ENCODE data around the gene ATP8A2.

ATP8A2 gene

DNA sequence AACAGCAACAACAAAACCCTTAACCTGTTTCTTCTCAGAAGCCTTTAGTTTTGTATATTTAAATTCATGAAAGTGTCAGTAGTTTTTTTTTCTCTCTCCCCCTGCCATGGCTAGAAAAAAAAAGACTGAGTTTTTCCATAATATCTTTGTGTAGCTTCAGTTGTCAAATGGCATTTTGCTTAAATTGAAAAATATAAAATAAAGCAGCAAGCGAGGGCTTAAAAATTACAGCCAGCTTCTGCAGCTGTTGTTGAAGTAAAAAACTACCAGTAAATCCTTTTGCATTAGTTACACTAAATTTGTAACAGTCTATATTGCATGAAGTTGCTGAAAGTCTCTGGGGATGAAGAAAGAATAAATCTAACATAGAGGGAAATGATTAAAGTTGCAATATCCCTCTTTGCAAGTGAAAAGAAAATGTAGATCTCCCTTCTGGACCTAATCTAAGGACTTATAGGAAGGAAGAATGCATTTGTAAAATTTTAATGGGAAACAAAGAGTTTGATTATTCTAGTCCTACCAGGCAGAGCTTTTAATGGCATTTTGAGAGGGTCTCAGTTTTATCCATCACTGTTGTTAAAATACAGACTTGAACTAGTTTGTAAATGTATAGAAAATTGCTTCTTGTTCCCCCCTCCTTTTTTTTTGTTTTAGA is 215.7 kb downstream of the ATP8A2 start:
- no peak for TF ChIP-seq TAF1 (IDR thresholded peaks at IDR 0.05; ENCODE audit: borderline replicate concordance, insufficient read depth, low read length)
- TF ChIP-seq POLR2AphosphoS5 (IDR thresholded peaks at IDR 0.05; ENCODE audit: low read depth, low read length) = no peak
- TF ChIP-seq, protein P1, sequence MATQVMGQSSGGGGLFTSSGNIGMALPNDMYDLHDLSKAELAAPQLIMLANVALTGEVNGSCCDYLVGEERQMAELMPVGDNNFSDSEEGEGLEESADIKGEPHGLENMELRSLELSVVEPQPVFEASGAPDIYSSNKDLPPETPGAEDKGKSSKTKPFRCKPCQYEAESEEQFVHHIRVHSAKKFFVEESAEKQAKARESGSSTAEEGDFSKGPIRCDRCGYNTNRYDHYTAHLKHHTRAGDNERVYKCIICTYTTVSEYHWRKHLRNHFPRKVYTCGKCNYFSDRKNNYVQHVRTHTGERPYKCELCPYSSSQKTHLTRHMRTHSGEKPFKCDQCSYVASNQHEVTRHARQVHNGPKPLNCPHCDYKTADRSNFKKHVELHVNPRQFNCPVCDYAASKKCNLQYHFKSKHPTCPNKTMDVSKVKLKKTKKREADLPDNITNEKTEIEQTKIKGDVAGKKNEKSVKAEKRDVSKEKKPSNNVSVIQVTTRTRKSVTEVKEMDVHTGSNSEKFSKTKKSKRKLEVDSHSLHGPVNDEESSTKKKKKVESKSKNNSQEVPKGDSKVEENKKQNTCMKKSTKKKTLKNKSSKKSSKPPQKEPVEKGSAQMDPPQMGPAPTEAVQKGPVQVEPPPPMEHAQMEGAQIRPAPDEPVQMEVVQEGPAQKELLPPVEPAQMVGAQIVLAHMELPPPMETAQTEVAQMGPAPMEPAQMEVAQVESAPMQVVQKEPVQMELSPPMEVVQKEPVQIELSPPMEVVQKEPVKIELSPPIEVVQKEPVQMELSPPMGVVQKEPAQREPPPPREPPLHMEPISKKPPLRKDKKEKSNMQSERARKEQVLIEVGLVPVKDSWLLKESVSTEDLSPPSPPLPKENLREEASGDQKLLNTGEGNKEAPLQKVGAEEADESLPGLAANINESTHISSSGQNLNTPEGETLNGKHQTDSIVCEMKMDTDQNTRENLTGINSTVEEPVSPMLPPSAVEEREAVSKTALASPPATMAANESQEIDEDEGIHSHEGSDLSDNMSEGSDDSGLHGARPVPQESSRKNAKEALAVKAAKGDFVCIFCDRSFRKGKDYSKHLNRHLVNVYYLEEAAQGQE (IDR thresholded peaks at IDR 0.05; ENCODE audit: insufficient read depth in 1 of 2, low read depth in 2 of 2, low read length in 2 of 2) = no peak
- no peak for TF ChIP-seq SIN3A (IDR thresholded peaks at IDR 0.05; ENCODE audit: borderline replicate concordance, insufficient read depth, low read length)
- no peak for TF ChIP-seq FOXP2 (optimal IDR thresholded peaks at IDR 0.05; ENCODE audit: borderline replicate concordance, extremely low read depth, extremely low read length, insufficient read depth)

DNA sequence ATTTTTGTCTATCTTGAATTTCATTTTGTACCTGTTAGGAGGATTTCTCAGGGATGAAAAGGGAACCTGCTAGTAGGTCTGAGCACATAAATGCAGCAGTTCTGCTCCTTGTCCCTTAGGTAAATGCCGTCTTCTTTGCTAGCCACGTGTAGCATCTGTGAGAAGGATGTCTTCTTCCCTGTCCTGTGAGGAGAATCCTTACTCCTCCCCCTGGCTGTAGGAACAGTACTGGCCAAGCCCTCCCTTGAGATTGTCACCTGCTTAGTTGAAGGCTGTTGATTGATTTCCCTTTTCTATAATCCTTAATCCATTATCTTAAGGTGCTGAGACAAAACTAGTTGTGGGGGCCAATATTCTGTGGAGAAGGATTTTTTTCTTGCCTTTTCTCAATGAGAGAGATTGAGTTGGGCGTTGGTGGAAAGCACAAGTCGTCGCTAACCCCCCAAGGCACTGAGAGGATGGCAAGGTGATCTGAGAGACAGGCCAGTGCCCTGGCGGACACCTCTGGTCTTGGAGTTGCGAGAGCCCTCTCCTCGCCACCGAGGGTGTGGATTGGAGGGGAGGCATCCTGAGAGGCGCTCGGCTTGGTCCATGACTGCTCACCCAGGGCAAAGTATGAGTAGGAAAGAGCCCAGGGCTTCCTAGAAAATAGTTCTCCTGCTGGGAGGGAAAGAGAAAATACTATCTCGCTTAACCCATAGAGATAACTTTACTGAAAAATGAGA is 216.7 kb downstream of the ATP8A2 start:
- TF ChIP-seq, protein P1 (IDR thresholded peaks at IDR 0.05; ENCODE audit: insufficient read depth in 1 of 2, low read depth in 2 of 2, low read length in 2 of 2) = no peak
- no peak for TF ChIP-seq SIN3A (IDR thresholded peaks at IDR 0.05; ENCODE audit: borderline replicate concordance, insufficient read depth, low read length)

DNA sequence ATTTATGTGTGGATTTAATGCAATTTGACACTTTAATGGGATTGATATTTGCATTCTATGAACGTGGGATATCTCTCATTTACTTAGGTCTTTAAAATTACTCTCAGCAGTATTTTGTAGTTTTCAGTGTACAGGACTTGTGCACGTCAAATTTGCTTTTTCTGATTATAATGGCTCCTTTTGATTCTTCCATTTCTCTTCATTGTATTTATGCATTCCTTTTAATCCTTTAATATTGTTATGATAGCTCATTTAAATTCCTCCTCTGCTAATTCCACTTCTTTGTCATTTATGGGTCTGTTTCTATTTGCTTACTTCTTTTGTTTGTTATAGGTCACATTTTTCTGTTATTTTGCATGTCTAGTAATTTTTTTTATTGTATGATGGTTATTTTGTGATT is 226.6 kb downstream of the ATP8A2 start:
- TF ChIP-seq TAF1 (IDR thresholded peaks at IDR 0.05; ENCODE audit: borderline replicate concordance, insufficient read depth, low read length) (no peak), POLR2AphosphoS5 (IDR thresholded peaks at IDR 0.05; ENCODE audit: low read depth, low read length) (no peak), SIN3A (IDR thresholded peaks at IDR 0.05; ENCODE audit: borderline replicate concordance, insufficient read depth, low read length) (no peak), FOXP2 (optimal IDR thresholded peaks at IDR 0.05; ENCODE audit: borderline replicate concordance, extremely low read depth, extremely low read length, insufficient read depth) (no peak)
- TF ChIP-seq, protein P1 (IDR thresholded peaks at IDR 0.05; ENCODE audit: insufficient read depth in 1 of 2, low read depth in 2 of 2, low read length in 2 of 2) = no peak

DNA sequence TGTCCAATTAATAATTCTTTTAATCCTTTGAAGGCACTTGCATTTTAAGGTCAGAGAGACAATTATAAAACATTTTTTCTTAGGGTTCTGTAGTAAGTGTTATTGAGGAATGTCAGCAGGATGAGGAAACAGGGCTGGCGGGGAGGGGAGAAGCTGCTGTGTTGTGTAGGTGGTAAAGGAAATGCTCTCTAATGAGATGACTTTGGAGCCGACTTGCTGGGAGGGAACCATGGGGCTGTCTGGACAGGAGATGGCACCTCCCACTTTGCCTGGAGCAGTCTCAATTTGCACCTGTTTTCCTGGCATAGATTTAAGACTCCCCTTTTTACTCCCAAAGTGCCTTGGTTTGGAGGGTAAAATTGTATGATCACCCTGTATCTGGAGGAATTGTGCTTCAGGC is 230.4 kb downstream of the ATP8A2 start:
- TF ChIP-seq, protein P1 (IDR thresholded peaks at IDR 0.05; ENCODE audit: insufficient read depth in 1 of 2, low read depth in 2 of 2, low read length in 2 of 2) = no peak
- TF ChIP-seq POLR2AphosphoS5 (IDR thresholded peaks at IDR 0.05; ENCODE audit: low read depth, low read length) (no peak), SIN3A (IDR thresholded peaks at IDR 0.05; ENCODE audit: borderline replicate concordance, insufficient read depth, low read length) (no peak), TAF1 (IDR thresholded peaks at IDR 0.05; ENCODE audit: borderline replicate concordance, insufficient read depth, low read length) (no peak), FOXP2 (optimal IDR thresholded peaks at IDR 0.05; ENCODE audit: borderline replicate concordance, extremely low read depth, extremely low read length, insufficient read depth) (no peak)

All from PFSK-1 (cell line).